HepG2 (cell line): ENCODE data around the gene NDUFB3. TPM values are rescaled to one million over a fixed set of nuclear protein-coding genes. Genes with fewer than 3 reads are reported as not detected.

Experiments used
- ASH2L ChIP-seq: fragments of 300-600, 200-600 bp; sonication (generic); IDR thresholded peaks from 2 replicates; pipeline ENCODE4 v1.7.0; 2017; ENCODE audit warnings: low read depth, mild to moderate bottlenecking, moderate library complexity, mixed read lengths, low read length; ENCODE audit not compliant: insufficient read length
- CSRNP1 ChIP-seq: sonication (generic); formaldehyde crosslinking; IDR thresholded peaks from 2 replicates; pipeline ENCODE4 v1.8.1; 2023; ENCODE audit warnings: mild to moderate bottlenecking, missing genetic modification reagents
- DBP ChIP-seq: sonication (generic); formaldehyde crosslinking; IDR thresholded peaks from 2 replicates; pipeline ENCODE4 v1.4.0; 2020; ENCODE audit warnings: missing genetic modification reagents; ENCODE audit errors: not compliant biosample characterization
- E2F1 ChIP-seq: sonication (generic); formaldehyde crosslinking; IDR thresholded peaks from 2 replicates; pipeline ENCODE4 v1.5.0; 2020; ENCODE audit warnings: missing genetic modification reagents
- KMT2B ChIP-seq: IDR thresholded peaks from 2 replicates; pipeline ENCODE4 v1.6.1; 2016; ENCODE audit warnings: missing genetic modification reagents, missing compliant biosample characterization
- LRRFIP1 ChIP-seq: sonication (generic); formaldehyde crosslinking; conservative IDR thresholded peaks from 2 replicates; pipeline ENCODE4 v1.4.0; 2020; ENCODE audit warnings: missing genetic modification reagents
- TP53 ChIP-seq: sonication (generic); formaldehyde crosslinking; conservative IDR thresholded peaks from 2 replicates; pipeline ENCODE4 v1.4.0; 2020; ENCODE audit warnings: missing genetic modification reagents
- TRIM24 ChIP-seq: sonication (generic); formaldehyde crosslinking; IDR thresholded peaks from 2 replicates; pipeline ENCODE4 v1.8.0; 2022; ENCODE audit warnings: mild to moderate bottlenecking, missing genetic modification reagents
- ZBTB39 ChIP-seq: sonication (generic); formaldehyde crosslinking; IDR thresholded peaks from 2 replicates; pipeline ENCODE4 v1.5.0; 2020; ENCODE audit warnings: missing genetic modification reagents
- ZNF282 ChIP-seq: fragments of 450-650 bp; IDR thresholded peaks from 2 replicates; pipeline ENCODE4 v1.6.1; 2018; ENCODE audit not compliant: partially characterized antibody
- ZNF331 ChIP-seq: sonication (generic); formaldehyde crosslinking; IDR thresholded peaks from 2 replicates; pipeline ENCODE4 v1.4.0; 2020; ENCODE audit warnings: missing genetic modification reagents
- ZNF672 ChIP-seq: sonication (generic); formaldehyde crosslinking; IDR thresholded peaks from 2 replicates; pipeline ENCODE4 v1.8.1; 2022; ENCODE audit warnings: missing genetic modification reagents
- ZNF674 ChIP-seq: sonication (generic); formaldehyde crosslinking; IDR thresholded peaks from 2 replicates; pipeline ENCODE4 v1.5.0; 2020; ENCODE audit warnings: low read depth, mild to moderate bottlenecking, missing genetic modification reagents
- ZUFSP ChIP-seq: sonication (generic); formaldehyde crosslinking; IDR thresholded peaks from 2 replicates; pipeline ENCODE4 v1.9.0; 2021; ENCODE audit warnings: missing genetic modification reagents, mild to moderate bottlenecking, borderline replicate concordance
- polyA plus RNA-seq, 8 experiments: library from polyadenylated mRNA; depleted of rRNA in 3 of 8; stranded (reverse) in 7 of 8; unstranded in 1 of 8; fragments of >200 nt; fragmentation: Illumina TruSeq in 4 of 8; extraction: Trizol in 4 of 8; gene quantifications; 2 replicates each; pipeline versions ENCODE4 v1.2.1 to v1.2.3, GENCODE V29; 2011 to 2016; ENCODE audit warnings: low read depth in 4 of 8, missing spikeins in 1 of 8, mixed read lengths in 1 of 8; ENCODE audit not compliant: insufficient read depth in 1 of 8
- total RNA-seq, 5 experiments: library from RNA; depleted of rRNA; stranded (reverse); fragments of >200 nt; fragmentation: Illumina TruSeq; extraction: Trizol; gene quantifications; 2 replicates each; pipeline ENCODE4 v1.2.3, GENCODE V29; 2016; ENCODE audit warnings: low read depth in 1 of 5

Gene NDUFB3
- total and polyA plus RNA-seq, 2 of the 13 experiments (the other 11 are each of a cell fraction or from before 2014, with no cell fraction given) = 50.7 to 159 TPM

- TF ChIP-seq ZUFSP (CRISPR knock-in tag) = no peak
- no peak for TF ChIP-seq ZNF674 (CRISPR knock-in tag)
- no peak for TF ChIP-seq ZNF672 (CRISPR knock-in tag)
- no peak for TF ChIP-seq LRRFIP1 (CRISPR knock-in tag)
- no peak for TF ChIP-seq CSRNP1 (CRISPR knock-in tag)
- peak; percentile 64; the same call in 1 of the 2 replicates for TF ChIP-seq KMT2B
- peak; percentile 4 for TF ChIP-seq ASH2L
- no peak for TF ChIP-seq ZNF282
- TF ChIP-seq E2F1 (CRISPR knock-in tag) = peak; percentile 5; the same call in 1 of the 2 replicates
- no peak for TF ChIP-seq ZNF331 (CRISPR knock-in tag)
- no peak for TF ChIP-seq ZBTB39 (CRISPR knock-in tag)
- TF ChIP-seq DBP (CRISPR knock-in tag) = peak; percentile 20
- TF ChIP-seq TP53 = 0 out of 2 replicates have a peak, but pooled peaks have one; percentile 44
- TF ChIP-seq TRIM24 = no peak
Measured at GRCh38 chr2:201116959-201117734, 45.3 kb downstream of the NDUFB3 start (continued).
